Measurements from ENCODE around the gene C12orf76. TPM values are rescaled to one million over a fixed set of nuclear protein-coding genes. Genes with fewer than 3 reads are reported as not detected.
"Not testable (repeated sequence)": the region's sequence is repeated elsewhere in the genome, so short reads cannot be mapped to it uniquely, and the experiment has no call there.

The C12orf76 gene
- total RNA-seq, 1 donor from 2014 or later, result 25.1 TPM

- DNase-seq, result no peak
- intact Hi-C loops (cut with micrococcal nuclease), result no loop called here
- Mint-ChIP-seq H3K4me3 (no peak overlapping the region), H3K4me1 (peaks cover 32% of the 10 kb centered on the region), H3K36me3 (ENCODE audit: low read depth) (peaks cover 9% of the 10 kb centered on the region), H3K27me3 (no peaks in the 10 kb centered on the region), H3K27ac (no peak overlapping the region), H3K9me3 (no peaks in the 10 kb centered on the region)
Measured at GRCh38 chr12:110050927-110051326, 2.6 kb upstream of the C12orf76 start.

GRCh38 chr12:110049666-110050065 lies 1.3 kb upstream of the C12orf76 start:
- H3K4me3 Mint-ChIP-seq, result peak overlapping the region; percentile 87
- H3K4me1 Mint-ChIP-seq, result peaks cover 25% of the 10 kb centered on the region
- not testable (repeated sequence) for H3K27me3 Mint-ChIP-seq; H3K9me3 Mint-ChIP-seq; DNase-seq; H3K36me3 Mint-ChIP-seq (ENCODE audit: low read depth)
- peak overlapping the region; percentile 31 for H3K27ac Mint-ChIP-seq
- intact Hi-C loops (cut with micrococcal nuclease), result loop anchor here (2.0 kb wide), 3 partner anchors 51 to 75 kb away; partner anchors contain the start of genes ANKRD13A and IFT81

- Mint-ChIP-seq H3K4me1 (peaks cover 23% of the 10 kb centered on the region), H3K27ac (peak overlapping the region; percentile 96), H3K4me3 (peak overlapping the region; percentile 87)
- not testable (repeated sequence) for H3K36me3 Mint-ChIP-seq (ENCODE audit: low read depth); H3K9me3 Mint-ChIP-seq; H3K27me3 Mint-ChIP-seq
- intact Hi-C loops (cut with micrococcal nuclease), result loop anchor here (2.0 kb wide), 3 partner anchors 50 to 76 kb away; partner anchors contain the start of genes ANKRD13A and IFT81
- peak; percentile 66 for DNase-seq
Measured at GRCh38 chr12:110049034-110049433, 712 bp upstream of the C12orf76 start.

GRCh38 chr12:110047297-110047940 lies 903 bp downstream of the C12orf76 start:
- peak overlapping the region; percentile 87 for H3K4me3 Mint-ChIP-seq
- intact Hi-C loops (cut with micrococcal nuclease), result loop anchor here (2.0 kb wide), 1 partner anchor 13 kb away; no protein-coding TSS in a partner anchor
- H3K9me3 Mint-ChIP-seq, result no peaks in the 10 kb centered on the region
- peaks cover 30% of the 10 kb centered on the region for H3K4me1 Mint-ChIP-seq
- H3K36me3 Mint-ChIP-seq (ENCODE audit: low read depth), result peaks cover 15% of the 10 kb centered on the region
- peak; percentile 58 for DNase-seq
- no peaks in the 10 kb centered on the region for H3K27me3 Mint-ChIP-seq
- peak overlapping the region; percentile 96 for H3K27ac Mint-ChIP-seq

- H3K9me3 Mint-ChIP-seq, result no peaks in the 10 kb centered on the region
- peaks cover 34% of the 10 kb centered on the region for H3K4me1 Mint-ChIP-seq
- DNase-seq, result no peak
- H3K27me3 Mint-ChIP-seq, result no peaks in the 10 kb centered on the region
- H3K36me3 Mint-ChIP-seq (ENCODE audit: low read depth), result peaks cover 23% of the 10 kb centered on the region
- peak overlapping the region; percentile 87 for H3K4me3 Mint-ChIP-seq
- H3K27ac Mint-ChIP-seq, result peak overlapping the region; percentile 15
- intact Hi-C loops (cut with micrococcal nuclease), result loop anchor here (2.0 kb wide), 1 partner anchor 14 kb away; no protein-coding TSS in a partner anchor
Measured at GRCh38 chr12:110046451-110047187, 1.7 kb downstream of the C12orf76 start.

- no peak overlapping the region for H3K4me3 Mint-ChIP-seq
- no peaks in the 10 kb centered on the region for H3K9me3 Mint-ChIP-seq
- peak overlapping the region; percentile 59 for H3K27ac Mint-ChIP-seq
- H3K4me1 Mint-ChIP-seq, result peaks cover 46% of the 10 kb centered on the region
- no peaks in the 10 kb centered on the region for H3K27me3 Mint-ChIP-seq
- intact Hi-C loops (cut with micrococcal nuclease), result loop anchor here (5.0 kb wide), 1 partner anchor 240 kb away; the partner anchor contains the start of gene ATP2A2
- no peak for DNase-seq
- H3K36me3 Mint-ChIP-seq (ENCODE audit: low read depth), result peaks cover 49% of the 10 kb centered on the region
Measured at GRCh38 chr12:110042264-110042663, 6.1 kb downstream of the C12orf76 start.

- Mint-ChIP-seq H3K27ac (peak overlapping the region; percentile 92), H3K27me3 (no peaks in the 10 kb centered on the region), H3K9me3 (no peaks in the 10 kb centered on the region), H3K4me1 (peaks cover 46% of the 10 kb centered on the region), H3K36me3 (ENCODE audit: low read depth) (peaks cover 64% of the 10 kb centered on the region), H3K4me3 (peak overlapping the region; percentile 54)
- intact Hi-C loops (cut with micrococcal nuclease), result no loop called here
- peak; percentile 79 for DNase-seq
Measured at GRCh38 chr12:110039085-110039807, 9.1 kb downstream of the C12orf76 start.

- Mint-ChIP-seq H3K4me3 (peak overlapping the region; percentile 18), H3K27me3 (no peaks in the 10 kb centered on the region), H3K27ac (peak overlapping the region; percentile 92), H3K9me3 (no peaks in the 10 kb centered on the region), H3K36me3 (ENCODE audit: low read depth) (peaks cover 65% of the 10 kb centered on the region), H3K4me1 (peaks cover 48% of the 10 kb centered on the region)
- intact Hi-C loops (cut with micrococcal nuclease), result no loop called here
- no peak for DNase-seq
Measured at GRCh38 chr12:110038741-110039084, 9.6 kb downstream of the C12orf76 start.

GRCh38 chr12:110037315-110037714 lies 11.0 kb downstream of the C12orf76 start:
- Mint-ChIP-seq H3K27ac (no peak overlapping the region), H3K4me1 (peaks cover 41% of the 10 kb centered on the region), H3K4me3 (no peak overlapping the region), H3K9me3 (no peaks in the 10 kb centered on the region), H3K36me3 (ENCODE audit: low read depth) (peaks cover 65% of the 10 kb centered on the region), H3K27me3 (no peaks in the 10 kb centered on the region)
- intact Hi-C loops (cut with micrococcal nuclease), result no loop called here
- DNase-seq, result no peak

GRCh38 chr12:110035534-110036104 lies 12.7 kb downstream of the C12orf76 start:
- H3K36me3 Mint-ChIP-seq (ENCODE audit: low read depth), result peaks cover 61% of the 10 kb centered on the region
- H3K4me3 Mint-ChIP-seq, result no peak overlapping the region
- peak overlapping the region; percentile 29 for H3K27ac Mint-ChIP-seq
- H3K9me3 Mint-ChIP-seq, result no peaks in the 10 kb centered on the region
- intact Hi-C loops (cut with micrococcal nuclease), result no loop called here
- H3K27me3 Mint-ChIP-seq, result no peaks in the 10 kb centered on the region
- peaks cover 31% of the 10 kb centered on the region for H3K4me1 Mint-ChIP-seq
- no peak for DNase-seq

- no peak overlapping the region for H3K4me3 Mint-ChIP-seq
- no peaks in the 10 kb centered on the region for H3K9me3 Mint-ChIP-seq
- no peak for DNase-seq
- H3K36me3 Mint-ChIP-seq (ENCODE audit: low read depth), result peaks cover 55% of the 10 kb centered on the region
- intact Hi-C loops (cut with micrococcal nuclease), result no loop called here
- H3K27ac Mint-ChIP-seq, result no peak overlapping the region
- H3K4me1 Mint-ChIP-seq, result peaks cover 23% of the 10 kb centered on the region
- H3K27me3 Mint-ChIP-seq, result no peaks in the 10 kb centered on the region
Measured at GRCh38 chr12:110033888-110034287, 14.4 kb downstream of the C12orf76 start.

- Mint-ChIP-seq H3K27me3 (no peaks in the 10 kb centered on the region), H3K27ac (peak overlapping the region; percentile 45), H3K4me3 (no peak overlapping the region), H3K9me3 (no peaks in the 10 kb centered on the region), H3K4me1 (peaks cover 20% of the 10 kb centered on the region), H3K36me3 (ENCODE audit: low read depth) (peaks cover 55% of the 10 kb centered on the region)
- intact Hi-C loops (cut with micrococcal nuclease), result no loop called here
- no peak for DNase-seq
Measured at GRCh38 chr12:110029290-110029815, 19.0 kb downstream of the C12orf76 start.

GRCh38 chr12:110028323-110028722 lies 20.0 kb downstream of the C12orf76 start:
- intact Hi-C loops (cut with micrococcal nuclease), result no loop called here
- H3K9me3 Mint-ChIP-seq, result no peaks in the 10 kb centered on the region
- no peak overlapping the region for H3K27ac Mint-ChIP-seq
- H3K27me3 Mint-ChIP-seq, result no peaks in the 10 kb centered on the region
- H3K4me3 Mint-ChIP-seq, result no peak overlapping the region
- H3K36me3 Mint-ChIP-seq (ENCODE audit: low read depth), result peaks cover 55% of the 10 kb centered on the region
- H3K4me1 Mint-ChIP-seq, result peaks cover 16% of the 10 kb centered on the region
- no peak for DNase-seq
